SIG-M5 treated with dmso at 0.1 percent for 504 hours (cell line): Measurements from ENCODE around the gene PDE8A.
"Not testable (repeated sequence)": the region's sequence is repeated elsewhere in the genome, so short reads cannot be mapped to it uniquely, and the experiment has no call there.

Experiments used
- DNase-seq: peaks from one replicate; lab custom pipeline; 2025; ENCODE audit not compliant: unreplicated experiment; lab: John Stamatoyannopoulos, UW

The PDE8A gene

GRCh38 chr15:85157344-85157743 is 175.7 kb downstream of the PDE8A start:
- DNase-seq: no peak

DNA sequence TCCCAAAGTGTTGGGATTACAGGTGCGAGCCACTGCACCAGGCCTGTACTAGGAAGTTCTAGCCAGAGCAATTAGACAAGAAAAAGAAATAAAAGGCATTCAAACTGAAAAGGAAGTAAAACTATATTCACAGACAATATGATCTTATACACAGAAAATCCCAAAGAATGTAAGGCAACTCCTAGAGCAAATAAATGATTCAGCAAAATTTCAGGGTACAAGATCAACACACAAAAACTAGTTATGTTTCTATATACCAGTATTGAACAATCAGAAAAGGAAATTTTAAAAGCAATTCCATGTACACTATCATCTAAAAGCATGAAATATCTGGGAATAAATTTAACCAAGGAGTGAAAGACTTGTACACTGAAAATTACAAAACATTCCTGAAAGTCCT is 180.6 kb downstream of the PDE8A start:
- no peak for DNase-seq

DNA sequence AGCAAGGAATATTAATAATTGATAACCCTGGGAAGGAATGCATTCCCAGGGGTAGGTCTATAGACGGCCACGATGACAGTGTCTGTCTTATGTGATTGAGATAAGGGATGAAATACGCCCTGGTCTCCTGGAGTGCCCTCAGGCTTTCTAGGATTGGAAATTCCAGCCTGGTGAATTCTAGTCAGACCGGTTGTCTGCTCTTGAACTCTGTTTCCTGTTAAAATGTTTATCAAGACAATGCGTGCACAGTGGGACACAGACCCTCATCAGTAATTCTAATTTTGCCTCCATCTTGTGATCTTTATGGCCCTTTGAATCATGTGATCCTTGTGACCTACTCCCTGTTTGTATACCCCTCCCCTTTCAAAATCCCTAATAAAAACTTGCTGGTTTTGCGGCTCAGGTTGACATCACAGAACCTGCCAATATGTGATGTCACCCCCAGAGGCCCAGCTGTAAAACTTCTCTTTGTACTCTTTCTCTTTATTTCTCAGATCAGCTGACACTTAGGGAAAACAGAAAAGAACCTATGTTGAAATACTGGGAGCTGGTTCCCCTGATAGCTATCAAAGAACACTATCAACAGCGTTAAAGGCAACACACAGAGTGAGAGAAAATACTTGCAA is 183.3 kb downstream of the PDE8A start:
- peak; percentile 24 for DNase-seq

DNA sequence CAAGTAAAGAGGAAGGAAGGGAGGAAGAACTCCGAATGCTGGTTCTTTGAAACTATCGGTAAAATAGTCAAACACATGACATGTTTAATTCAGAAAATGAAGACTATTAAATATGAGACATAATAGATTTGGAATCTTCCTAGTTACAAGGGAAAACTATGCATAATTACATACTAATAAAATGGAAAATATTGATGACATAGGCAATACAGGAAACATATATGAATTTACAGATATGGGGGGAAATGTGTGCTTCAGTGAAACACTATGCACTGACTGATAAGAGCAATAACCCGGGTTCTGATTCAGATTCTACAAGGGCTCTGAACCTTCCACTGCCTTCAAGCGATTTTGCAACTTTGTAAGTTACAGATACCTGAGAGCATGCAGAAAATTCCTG is 185.9 kb downstream of the PDE8A start:
- no peak for DNase-seq

- peak; percentile 27 for DNase-seq
Observed at GRCh38 chr15:85168642-85169173, 187.1 kb downstream of the PDE8A start.

GRCh38 chr15:85171736-85172135 is 190.1 kb downstream of the PDE8A start:
- no peak for DNase-seq

- DNase-seq: no peak
Observed at GRCh38 chr15:85172846-85173490, 191.3 kb downstream of the PDE8A start.

DNA sequence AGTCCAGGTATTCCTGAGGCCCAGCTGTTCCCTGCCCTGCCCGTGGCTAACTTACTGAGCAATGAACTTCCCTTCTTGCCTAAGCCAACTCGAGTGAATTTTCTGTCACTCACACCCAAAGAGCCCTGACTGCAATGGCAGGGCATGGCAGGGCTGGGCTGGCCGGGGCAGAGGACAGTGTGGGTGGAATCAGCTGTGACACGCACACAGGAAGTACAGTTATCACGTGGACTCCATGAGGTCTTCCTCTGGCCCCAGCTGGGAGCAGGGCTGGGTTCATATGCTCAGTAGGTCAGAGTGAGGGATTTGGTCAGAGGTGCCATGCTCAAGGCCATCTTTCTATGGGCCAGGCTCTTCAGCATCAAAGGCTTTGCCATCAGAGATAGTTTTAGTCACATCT is 192.0 kb downstream of the PDE8A start:
- not testable (repeated sequence) for DNase-seq

- no peak for DNase-seq
Observed at GRCh38 chr15:85174521-85174920, 192.9 kb downstream of the PDE8A start.

DNA sequence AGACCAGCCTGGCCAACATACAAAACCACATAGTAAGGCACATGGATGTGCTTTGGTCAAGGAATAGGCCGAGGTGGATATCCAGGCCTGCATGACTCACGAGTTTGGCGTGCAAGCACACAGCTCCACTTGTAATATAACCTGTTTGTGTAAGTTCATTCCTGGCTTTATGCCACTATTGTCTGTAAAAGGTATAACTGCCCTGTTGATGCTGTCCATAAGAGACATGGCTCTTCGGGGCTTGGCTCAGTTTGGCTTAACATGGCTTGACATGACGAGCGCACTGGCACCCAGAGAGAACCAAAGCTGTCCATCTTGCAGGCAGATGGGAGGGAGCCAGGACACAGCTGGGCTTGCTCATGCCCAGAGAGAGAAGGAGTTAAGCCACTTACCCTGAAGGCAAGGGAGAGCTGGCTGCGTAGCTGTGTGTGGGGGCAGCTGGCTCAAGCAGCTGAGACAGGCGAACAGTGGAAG is 195.4 kb downstream of the PDE8A start:
- not testable (repeated sequence) for DNase-seq

GRCh38 chr15:85178308-85178707 is 196.7 kb downstream of the PDE8A start:
- DNase-seq: no peak

DNA sequence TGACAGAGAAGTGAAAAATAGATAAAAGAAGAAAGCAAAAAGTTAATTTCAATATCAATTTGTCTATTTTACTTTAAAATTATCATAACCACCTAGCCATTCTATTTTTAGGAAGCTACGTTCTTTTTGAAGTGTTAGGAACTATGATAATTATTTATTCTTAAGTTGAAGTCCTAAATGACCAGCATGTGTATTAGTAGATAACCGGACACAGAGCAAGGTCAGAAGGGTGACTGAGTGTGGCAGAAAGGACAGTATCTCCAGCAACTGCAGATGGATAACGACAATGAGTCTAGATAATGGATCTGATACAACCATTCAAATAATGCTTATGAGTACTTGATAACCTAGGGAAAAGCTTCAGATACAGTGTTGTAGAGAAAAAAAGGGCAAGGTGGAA is 198.0 kb downstream of the PDE8A start:
- no peak for DNase-seq

- DNase-seq: not testable (repeated sequence)
Observed at GRCh38 chr15:85185350-85185749, 203.7 kb downstream of the PDE8A start.

DNA sequence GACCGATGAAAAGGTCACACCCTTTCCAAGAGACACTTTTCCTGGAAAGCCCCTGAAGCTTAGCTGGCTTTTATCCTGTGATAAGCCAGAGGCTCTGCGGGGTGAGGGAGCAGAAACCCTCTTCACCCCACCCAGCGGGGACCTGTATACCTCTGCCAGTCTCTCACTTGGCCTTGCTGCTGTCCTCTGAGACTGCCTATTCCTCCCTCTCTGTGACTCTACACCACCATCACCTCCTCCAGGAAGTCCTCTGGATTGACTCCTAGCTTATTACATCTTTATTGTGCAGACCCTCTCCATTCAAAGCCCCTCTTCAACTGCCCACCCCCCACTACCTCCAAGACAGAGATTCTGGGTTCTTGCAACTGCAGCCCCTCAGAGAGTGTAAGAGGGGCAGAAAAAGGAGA is 206.5 kb downstream of the PDE8A start:
- DNase-seq: not testable (repeated sequence)
